ENCODE results near the gene EMX1. TPM values are rescaled to one million over a fixed set of nuclear protein-coding genes. Genes with fewer than 3 reads are reported as not detected.

Gene EMX1
- total RNA-seq, 1 donor from 2014 or later, result not detected

GRCh38 chr2:72923833-72924352 lies 6.6 kb downstream of the EMX1 start:
- no peaks in the 10 kb centered on the region for H3K9me3 Mint-ChIP-seq (ENCODE audit: low read depth)
- H3K27ac Mint-ChIP-seq (ENCODE audit: unreplicated experiment), result no peak overlapping the region
- H3K4me1 Mint-ChIP-seq (ENCODE audit: low read depth), result peaks cover 8% of the 10 kb centered on the region
- TF ChIP-seq, protein P1, sequence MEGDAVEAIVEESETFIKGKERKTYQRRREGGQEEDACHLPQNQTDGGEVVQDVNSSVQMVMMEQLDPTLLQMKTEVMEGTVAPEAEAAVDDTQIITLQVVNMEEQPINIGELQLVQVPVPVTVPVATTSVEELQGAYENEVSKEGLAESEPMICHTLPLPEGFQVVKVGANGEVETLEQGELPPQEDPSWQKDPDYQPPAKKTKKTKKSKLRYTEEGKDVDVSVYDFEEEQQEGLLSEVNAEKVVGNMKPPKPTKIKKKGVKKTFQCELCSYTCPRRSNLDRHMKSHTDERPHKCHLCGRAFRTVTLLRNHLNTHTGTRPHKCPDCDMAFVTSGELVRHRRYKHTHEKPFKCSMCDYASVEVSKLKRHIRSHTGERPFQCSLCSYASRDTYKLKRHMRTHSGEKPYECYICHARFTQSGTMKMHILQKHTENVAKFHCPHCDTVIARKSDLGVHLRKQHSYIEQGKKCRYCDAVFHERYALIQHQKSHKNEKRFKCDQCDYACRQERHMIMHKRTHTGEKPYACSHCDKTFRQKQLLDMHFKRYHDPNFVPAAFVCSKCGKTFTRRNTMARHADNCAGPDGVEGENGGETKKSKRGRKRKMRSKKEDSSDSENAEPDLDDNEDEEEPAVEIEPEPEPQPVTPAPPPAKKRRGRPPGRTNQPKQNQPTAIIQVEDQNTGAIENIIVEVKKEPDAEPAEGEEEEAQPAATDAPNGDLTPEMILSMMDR (IDR thresholded peaks at IDR 0.05), result no peak
- H3K36me3 Mint-ChIP-seq (ENCODE audit: low read depth), result no peaks in the 10 kb centered on the region
- peaks cover 52% of the 10 kb centered on the region for H3K27me3 Mint-ChIP-seq (ENCODE audit: low read depth)
- DNase-seq (ENCODE audit: low spot score), result peak; percentile 77
- no peak overlapping the region for H3K4me3 Mint-ChIP-seq (ENCODE audit: unreplicated experiment)

GRCh38 chr2:72924353-72925240 lies 7.3 kb downstream of the EMX1 start:
- H3K36me3 Mint-ChIP-seq (ENCODE audit: low read depth), result no peaks in the 10 kb centered on the region
- peaks cover 46% of the 10 kb centered on the region for H3K27me3 Mint-ChIP-seq (ENCODE audit: low read depth)
- H3K27ac Mint-ChIP-seq (ENCODE audit: unreplicated experiment), result no peak overlapping the region
- H3K9me3 Mint-ChIP-seq (ENCODE audit: low read depth), result no peaks in the 10 kb centered on the region
- H3K4me1 Mint-ChIP-seq (ENCODE audit: low read depth), result peaks cover 8% of the 10 kb centered on the region
- peak; percentile 79 for DNase-seq (ENCODE audit: low spot score)
- TF ChIP-seq, protein P1 (IDR thresholded peaks at IDR 0.05), result no peak
- H3K4me3 Mint-ChIP-seq (ENCODE audit: unreplicated experiment), result no peak overlapping the region

DNA sequence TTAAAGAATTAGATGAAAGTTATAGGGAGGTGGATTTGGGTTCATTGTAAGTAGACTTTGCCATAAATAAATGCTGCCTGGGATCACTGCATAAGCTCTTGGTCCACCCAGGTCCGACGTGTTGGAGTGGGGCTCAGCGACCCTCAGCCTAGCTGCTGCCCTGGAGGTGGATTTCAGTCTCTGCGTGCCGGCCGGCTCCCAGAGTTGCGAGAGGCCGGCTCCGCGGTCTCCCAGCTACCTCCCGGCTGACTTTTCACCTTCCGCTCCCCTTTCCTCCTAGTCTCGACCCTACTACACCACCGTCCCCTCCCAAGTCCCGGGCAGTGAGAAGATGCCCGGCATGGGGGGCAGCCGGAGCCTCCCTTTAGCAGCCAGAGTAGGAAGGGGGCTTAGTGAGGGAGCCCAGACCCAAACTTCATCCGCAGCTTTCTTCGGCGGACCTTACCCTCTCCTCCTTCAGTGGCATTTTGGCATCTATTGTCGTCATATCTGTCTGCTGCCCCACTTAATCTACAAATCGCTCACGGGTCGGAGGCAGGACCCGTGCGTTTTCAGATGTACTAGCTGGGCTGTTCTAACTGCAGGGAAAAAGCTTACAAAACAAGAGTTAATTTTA lies 8.1 kb downstream of the EMX1 start:
- H3K36me3 Mint-ChIP-seq (ENCODE audit: low read depth), result no peaks in the 10 kb centered on the region
- peaks cover 5% of the 10 kb centered on the region for H3K4me1 Mint-ChIP-seq (ENCODE audit: low read depth)
- H3K9me3 Mint-ChIP-seq (ENCODE audit: low read depth), result no peaks in the 10 kb centered on the region
- no peak overlapping the region for H3K4me3 Mint-ChIP-seq (ENCODE audit: unreplicated experiment)
- H3K27me3 Mint-ChIP-seq (ENCODE audit: low read depth), result peaks cover 42% of the 10 kb centered on the region
- TF ChIP-seq, protein P1 (IDR thresholded peaks at IDR 0.05), result no peak
- no peak for DNase-seq (ENCODE audit: low spot score)
- no peak overlapping the region for H3K27ac Mint-ChIP-seq (ENCODE audit: unreplicated experiment)

- Mint-ChIP-seq H3K4me3 (ENCODE audit: unreplicated experiment) (no peak overlapping the region), H3K9me3 (ENCODE audit: low read depth) (no peaks in the 10 kb centered on the region), H3K4me1 (ENCODE audit: low read depth) (peaks cover 3% of the 10 kb centered on the region), H3K27ac (ENCODE audit: unreplicated experiment) (no peak overlapping the region), H3K27me3 (ENCODE audit: low read depth) (peaks cover 39% of the 10 kb centered on the region), H3K36me3 (ENCODE audit: low read depth) (no peaks in the 10 kb centered on the region)
- no peak for DNase-seq (ENCODE audit: low spot score)
- TF ChIP-seq, protein P1 (IDR thresholded peaks at IDR 0.05), result no peak
Measured at GRCh38 chr2:72926368-72926767, 9.0 kb downstream of the EMX1 start.

GRCh38 chr2:72926811-72927465 lies 9.6 kb downstream of the EMX1 start:
- Mint-ChIP-seq H3K36me3 (ENCODE audit: low read depth) (no peaks in the 10 kb centered on the region), H3K9me3 (ENCODE audit: low read depth) (no peaks in the 10 kb centered on the region), H3K4me1 (ENCODE audit: low read depth) (peaks cover 3% of the 10 kb centered on the region), H3K27ac (ENCODE audit: unreplicated experiment) (no peak overlapping the region), H3K27me3 (ENCODE audit: low read depth) (peaks cover 33% of the 10 kb centered on the region), H3K4me3 (ENCODE audit: unreplicated experiment) (no peak overlapping the region)
- TF ChIP-seq, protein P1 (IDR thresholded peaks at IDR 0.05), result no peak
- no peak for DNase-seq (ENCODE audit: low spot score)

Measured in chondrocyte (in vitro differentiated cells).